ENCODE data around the gene RAB1B.
"Not testable (repeated sequence)": the region's sequence is repeated elsewhere in the genome, so short reads cannot be mapped to it uniquely, and the experiment has no call there.

The RAB1B gene

GRCh38 chr11:66309475-66309874 lies 41.0 kb downstream of the RAB1B start:
- DNase-seq (ENCODE audit: low spot score) = no peak

DNA sequence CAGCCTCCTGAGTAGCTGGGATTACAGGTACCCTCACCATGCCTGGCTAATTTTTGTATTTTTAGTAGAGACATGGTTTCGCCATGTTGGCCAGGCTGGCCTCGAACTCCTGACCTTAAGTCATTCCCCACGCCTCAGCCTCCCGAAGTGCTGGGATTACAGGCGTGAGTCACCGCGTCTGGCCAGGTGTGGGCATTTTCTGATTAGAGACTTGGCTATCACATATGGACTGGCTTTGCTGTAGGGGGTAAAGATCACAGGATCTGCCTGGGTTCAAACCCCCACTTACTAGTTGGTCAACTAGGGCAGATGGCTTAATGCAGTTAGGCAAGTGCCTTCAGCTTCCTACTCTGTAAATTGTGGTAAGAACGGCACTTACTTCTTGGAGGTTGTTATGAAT lies 41.9 kb downstream of the RAB1B start:
- DNase-seq (ENCODE audit: low spot score) = no peak

DNA sequence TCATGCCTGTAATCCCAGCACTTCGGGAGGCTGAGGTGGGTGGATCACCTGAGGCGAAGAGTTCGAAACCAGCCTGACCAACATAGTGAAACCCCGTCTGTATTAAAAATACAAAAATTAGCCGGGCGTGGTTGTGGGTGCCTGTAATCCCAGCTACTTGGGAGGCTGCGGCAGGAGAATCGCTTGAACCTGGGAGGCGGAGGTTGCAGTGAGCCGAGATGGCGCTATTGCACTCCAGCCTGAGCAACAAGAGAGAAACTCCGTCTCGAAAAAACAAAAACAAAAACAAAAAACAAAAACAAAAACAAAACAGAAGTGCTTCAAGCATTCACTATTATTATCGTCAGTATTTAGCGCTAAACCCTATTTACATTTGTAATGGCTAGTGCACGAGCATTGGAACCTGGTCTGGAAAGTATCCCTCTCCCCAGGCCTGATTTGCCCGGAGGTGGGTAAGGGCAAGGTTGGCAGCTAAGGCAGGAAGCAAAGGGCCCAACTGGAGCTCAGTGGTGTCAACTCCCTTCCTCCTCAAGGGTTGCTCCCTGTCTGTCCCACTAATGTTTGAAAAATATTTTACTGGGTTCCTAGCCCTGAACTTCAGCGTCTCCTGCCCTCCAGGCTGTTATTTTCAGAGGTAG lies 42.5 kb downstream of the RAB1B start:
- DNase-seq (ENCODE audit: low spot score) = not testable (repeated sequence)

DNA sequence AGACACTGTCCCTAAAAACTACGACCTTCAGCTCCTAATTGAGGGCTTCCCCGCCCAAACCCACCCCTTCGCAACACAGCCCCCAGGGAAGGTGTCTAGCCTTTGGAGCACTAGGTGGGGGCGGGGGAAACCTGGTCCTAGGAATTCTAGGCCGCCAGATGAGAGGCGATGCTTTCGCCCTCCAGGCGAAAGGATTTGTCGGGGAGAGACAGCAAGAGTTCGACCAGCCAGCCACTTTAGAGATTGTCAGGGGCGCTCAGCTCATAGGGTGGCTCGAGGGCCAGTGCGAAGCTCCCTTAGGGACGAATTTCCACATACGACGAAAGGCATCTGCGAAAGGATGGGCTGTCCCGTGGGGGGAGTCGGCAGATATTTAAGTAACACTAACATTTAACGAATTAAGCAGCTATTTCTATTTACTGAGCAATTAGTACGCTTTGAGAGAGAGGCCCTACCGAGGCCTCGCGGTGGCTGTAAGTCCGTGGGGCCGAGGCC lies 43.1 kb downstream of the RAB1B start:
- DNase-seq (ENCODE audit: low spot score) = no peak

- peak; percentile 82 for DNase-seq (ENCODE audit: low spot score)
Observed at GRCh38 chr11:66311965-66312548, 43.6 kb downstream of the RAB1B start.

DNA sequence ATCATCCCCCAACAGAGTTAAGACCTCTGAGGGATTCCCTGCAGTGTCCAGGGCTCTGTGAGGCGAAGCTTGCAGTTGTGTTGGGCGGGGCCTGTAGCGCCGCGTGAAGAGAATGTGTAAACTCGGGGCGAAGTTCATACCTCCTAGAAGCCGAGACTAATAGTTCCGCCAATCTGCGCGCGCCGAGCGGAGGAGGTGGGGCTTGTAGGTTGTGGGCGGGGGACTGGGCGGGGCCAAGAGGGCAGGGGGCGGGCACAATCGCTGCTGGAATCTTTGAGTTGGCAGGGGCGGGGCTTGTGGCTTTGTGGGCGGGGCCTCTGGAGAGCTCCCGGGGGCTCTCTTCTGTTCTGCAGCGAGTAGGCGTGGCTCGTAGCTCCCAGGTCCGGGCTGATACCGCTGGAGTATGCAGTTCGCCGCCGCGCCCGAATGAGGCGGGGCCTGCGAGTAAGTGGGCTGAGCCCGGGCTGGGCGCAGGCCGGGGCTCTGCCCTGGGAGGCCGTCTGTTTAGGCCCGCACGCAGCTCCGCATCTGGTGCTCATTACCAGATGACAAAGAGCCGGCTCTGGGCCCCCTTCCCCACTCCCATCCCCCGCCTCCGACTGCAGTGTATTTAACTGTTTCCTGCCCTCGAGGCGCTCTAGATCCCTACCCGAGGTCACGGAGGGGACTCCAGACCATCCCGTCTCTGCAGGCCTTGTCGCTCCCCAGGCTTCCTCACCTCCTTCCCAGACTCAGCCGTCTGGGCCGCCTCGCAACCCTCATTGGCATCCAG lies 44.3 kb downstream of the RAB1B start:
- DNase-seq (ENCODE audit: low spot score) = peak; percentile 93

- peak; percentile 56 for DNase-seq (ENCODE audit: low spot score)
Observed at GRCh38 chr11:66313321-66314185, 45.1 kb downstream of the RAB1B start.

DNA sequence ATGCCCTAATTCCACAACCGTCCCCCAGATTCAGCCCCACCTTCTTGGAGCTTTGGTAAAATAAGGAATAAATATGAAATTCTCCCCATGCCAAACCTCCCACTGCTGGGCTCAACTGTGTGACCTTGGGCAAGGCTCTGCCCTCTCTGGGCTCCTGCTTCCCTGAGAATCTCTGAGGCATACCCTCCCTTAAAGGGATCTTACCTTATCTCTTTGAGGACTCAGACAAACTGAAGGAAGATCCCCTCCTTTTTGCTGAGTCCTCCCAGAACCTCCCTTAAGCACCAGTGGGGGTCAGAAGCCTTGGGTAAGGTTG lies 45.7 kb downstream of the RAB1B start:
- DNase-seq (ENCODE audit: low spot score) = no peak

- DNase-seq (ENCODE audit: low spot score) = no peak
Observed at GRCh38 chr11:66314561-66315497, 46.4 kb downstream of the RAB1B start.

DNA sequence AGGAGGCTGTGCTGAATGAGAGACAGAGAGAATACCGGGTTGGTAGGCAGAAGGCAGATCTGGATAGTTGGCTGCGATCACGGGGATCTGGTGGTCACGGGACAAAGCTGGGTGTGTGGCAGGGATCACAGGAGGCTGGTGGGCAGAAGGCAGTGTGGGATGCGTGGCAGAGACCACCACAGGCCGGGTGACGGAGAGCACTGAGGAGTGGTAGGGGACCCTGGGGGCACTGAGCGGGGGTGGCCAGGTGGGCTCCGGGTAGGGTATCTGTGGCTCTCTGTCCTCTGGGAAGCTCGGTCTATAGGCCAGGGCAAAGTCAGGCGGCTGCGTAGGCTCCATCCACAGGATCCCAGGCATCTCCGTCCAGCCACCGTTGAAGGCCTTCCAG lies 47.1 kb downstream of the RAB1B start:
- no peak for DNase-seq (ENCODE audit: low spot score)

DNA sequence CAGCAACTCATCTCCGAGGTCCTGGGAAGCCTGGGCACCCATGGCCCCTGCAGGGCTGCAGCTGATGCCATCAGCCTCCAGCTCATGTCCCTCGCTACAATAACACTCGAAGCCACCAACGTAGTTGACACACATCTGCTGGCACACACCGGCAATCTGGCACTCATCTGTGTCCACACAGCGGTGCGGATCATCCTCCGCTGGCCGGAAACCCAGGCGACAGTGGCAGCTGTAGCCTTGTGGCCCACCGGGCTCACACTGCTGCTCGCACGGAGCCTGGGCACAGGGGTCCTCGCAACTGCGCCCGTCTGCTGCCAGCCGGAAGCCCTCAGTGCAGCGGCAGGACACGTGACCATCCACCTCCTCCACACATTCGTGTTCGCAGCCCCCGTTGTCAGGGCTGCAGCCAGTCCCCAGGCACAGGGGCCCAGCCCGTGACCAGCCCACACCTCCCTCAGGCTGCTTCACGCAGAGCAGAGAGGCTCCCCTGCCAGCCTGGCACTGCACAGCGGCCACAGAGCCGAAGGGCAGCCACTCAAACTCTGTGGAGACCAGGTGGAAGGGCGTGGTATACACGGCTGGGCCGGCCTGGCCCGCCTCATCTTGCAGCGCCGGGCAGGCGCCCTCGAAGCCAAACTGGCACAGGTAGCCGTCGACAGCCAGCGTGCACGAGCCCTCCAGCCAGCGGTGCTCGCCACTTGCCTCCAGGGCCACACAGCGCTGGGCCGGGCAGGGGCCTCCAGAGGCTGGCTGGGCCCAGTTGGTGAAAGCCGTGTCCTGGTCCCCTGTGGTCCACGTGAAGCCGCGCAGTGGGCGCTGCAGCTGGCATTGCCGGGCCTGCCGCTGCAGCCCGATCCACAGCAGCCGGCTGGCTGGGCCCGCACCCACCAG lies 47.7 kb downstream of the RAB1B start:
- DNase-seq (ENCODE audit: low spot score) = no peak

DNA sequence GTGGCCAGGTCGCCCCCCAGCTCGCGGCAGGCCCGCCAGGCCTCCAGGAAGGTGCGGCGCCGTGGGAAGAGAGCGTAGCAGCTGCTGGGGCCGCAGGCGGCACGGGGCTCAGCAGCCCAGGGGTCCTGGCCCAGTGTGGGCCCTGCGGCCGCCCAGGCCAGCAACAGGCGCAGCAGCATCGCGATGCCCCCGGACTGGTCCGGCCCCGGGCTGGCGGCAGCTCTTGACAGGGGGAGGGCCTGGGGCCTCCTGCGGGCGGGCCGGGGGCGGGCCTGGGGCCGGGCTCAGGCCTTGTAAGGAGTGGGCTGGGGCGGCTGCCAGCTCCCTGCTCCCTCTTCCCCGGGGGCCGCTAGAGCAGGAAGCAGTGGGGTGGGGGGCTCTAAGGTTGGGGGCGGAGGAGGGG lies 48.4 kb downstream of the RAB1B start, which contains the start of gene CD248:
CD248 (minus strand) TSS at position 196 of the 403 bp plus-strand sequence; CDS start at position 179, 17 bp downstream.
- peak; percentile 70 for DNase-seq (ENCODE audit: low spot score)

DNA sequence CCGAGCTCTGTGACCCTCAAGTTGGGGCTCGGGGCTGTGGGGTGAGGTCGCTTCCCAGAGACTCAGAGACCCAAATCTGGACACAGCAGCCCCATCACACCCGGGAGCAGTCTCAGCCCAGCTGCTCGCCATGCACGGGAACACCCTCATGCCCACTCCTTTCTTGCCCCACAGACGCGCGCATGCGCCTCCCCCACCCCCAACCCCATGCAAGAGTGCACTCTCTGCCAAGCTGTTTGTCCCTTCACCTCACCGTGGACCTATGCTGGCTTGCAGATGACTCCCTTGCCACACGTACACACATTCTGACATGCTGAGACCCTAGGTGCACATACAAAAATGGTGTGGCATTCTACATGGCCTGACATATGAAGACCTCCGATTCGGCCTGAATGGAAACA lies 48.9 kb downstream of the RAB1B start:
- DNase-seq (ENCODE audit: low spot score) = no peak

DNA sequence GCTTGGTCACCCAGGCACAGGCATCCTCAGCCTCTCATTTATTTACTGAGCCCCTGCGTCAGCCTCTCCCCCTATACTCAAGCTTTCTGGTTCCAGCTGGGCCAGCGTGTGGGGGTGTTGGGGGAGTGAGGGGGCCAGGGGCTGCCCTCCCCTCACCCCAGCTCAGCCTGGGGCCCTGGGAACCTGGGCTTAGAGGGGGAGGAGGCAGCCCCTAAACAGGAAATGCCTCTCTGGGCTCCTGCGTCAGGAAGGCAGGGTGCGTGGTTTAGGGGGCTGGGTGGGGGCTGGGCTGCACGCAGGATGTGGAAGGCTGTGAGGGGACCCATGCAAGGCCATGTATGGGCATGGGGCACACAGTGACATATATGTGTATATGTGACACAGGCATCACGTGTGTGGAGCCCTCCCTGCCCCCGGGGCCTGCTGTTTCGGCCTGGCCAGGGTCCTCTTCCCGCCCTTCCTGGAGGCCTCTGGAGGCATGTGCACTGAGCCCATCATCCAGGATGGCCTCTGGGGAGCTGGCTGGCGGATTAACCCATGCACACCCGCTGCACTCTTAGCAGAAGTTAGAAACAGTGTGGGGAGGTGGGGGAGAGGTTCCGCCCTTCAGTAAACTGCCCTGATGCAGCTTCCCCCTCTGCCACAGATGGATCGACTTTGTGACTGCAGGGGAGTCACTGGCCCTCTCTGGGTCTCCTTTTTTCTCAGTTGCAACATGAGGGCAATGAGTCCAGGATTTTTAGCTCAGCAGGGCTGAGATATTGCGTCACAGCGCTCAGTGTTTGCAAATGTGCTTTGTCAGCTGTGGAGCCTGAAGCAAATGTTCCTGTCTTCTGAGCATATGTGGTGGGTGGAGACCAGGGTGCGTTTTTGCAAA lies 49.5 kb downstream of the RAB1B start:
- no peak for DNase-seq (ENCODE audit: low spot score)

DNA sequence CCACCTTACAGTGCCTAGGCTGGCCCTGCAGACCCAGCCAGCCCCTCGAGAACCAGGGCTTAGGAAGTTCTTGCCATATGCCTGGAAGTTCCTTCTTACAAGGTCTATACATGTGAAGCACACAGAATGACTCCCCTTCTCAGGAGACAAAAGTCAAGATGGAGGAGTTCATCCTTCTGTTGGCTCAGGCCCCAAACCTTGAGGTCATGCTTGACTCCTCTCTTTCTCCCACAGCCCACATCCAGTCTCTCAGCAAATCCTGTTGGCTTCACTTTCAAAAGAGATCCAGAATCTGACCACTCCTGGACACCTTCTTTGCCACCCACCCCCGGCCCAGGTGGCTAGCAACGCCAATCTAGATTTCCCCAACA lies 50.1 kb downstream of the RAB1B start:
- no peak for DNase-seq (ENCODE audit: low spot score)

DNA sequence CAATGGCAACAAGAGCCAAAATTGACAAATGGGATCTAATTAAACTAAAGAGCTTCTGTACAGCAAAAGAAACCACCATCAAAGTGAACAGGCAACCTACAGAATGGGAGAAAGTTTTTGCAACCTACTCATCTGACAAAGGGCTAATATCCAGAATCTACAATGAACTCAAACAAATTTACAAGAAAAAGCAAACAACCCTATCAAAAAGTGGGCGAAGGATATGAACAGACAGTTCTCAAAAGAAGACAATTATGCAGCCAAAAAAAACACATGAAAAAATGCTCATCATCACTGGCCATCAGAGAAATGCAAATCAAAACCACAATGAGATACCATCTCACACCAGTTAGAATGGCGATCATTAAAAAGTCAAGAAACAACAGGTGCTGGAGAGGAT lies 51.9 kb downstream of the RAB1B start:
- DNase-seq (ENCODE audit: low spot score) = not testable (repeated sequence)

GRCh38 chr11:66320748-66321147 lies 52.3 kb downstream of the RAB1B start:
- DNase-seq (ENCODE audit: low spot score) = not testable (repeated sequence)

DNA sequence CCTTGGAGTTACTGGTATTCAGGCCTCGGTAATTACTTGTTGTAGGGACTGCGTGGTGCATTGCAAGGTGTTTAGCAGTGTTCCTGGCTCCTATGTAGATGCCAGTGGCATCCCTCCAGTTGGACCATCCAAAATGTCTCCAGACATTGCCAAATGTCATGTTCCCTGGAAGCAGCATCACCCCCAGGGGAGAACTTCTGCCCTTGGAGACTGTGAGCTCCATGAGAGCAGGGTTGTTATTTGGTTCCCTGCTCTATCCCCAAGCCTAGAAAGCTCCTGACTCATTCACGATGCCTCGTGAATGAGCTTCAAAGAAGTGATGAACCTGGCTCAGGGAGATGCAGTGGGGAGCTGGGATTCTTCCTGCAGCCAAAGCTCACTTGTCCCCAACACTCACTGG lies 53.2 kb downstream of the RAB1B start:
- no peak for DNase-seq (ENCODE audit: low spot score)

Measured in iPS-NIHi11 (cell line).